NB4 (cell line): ENCODE measurements around the gene AATK.

ENCODE experiments used
- DNase-seq: peaks from one replicate; pipeline ENCODE4 v3.0.0; 2010; ENCODE audit warnings: low read depth
- H3K4me3 ChIP-seq: one replicate; pipeline ENCODE4 v1.5.1; 2011; ENCODE audit warnings: mild to moderate bottlenecking, low read depth, low read length, moderate library complexity
- MYC ChIP-seq: IDR thresholded peaks from 2 replicates; pipeline ENCODE4 v1.6.1; 2011; ENCODE audit warnings: low read depth, low read length
- POLR2A ChIP-seq: IDR thresholded peaks from 2 replicates; pipeline ENCODE4 v1.6.1; 2011; ENCODE audit warnings: mild to moderate bottlenecking; ENCODE audit not compliant: insufficient read length; ENCODE audit errors: extremely low read depth
- TF ChIP-seq, protein P1 (sequence below): IDR thresholded peaks from one replicate; pipeline ENCODE4 v1.5.1; 2012; ENCODE audit warnings: low read depth, low read length
- TF ChIP-seq, protein P2 (sequence below): IDR thresholded peaks from 2 replicates; pipeline ENCODE4 v1.6.1; 2011; ENCODE audit warnings: low read depth, low read length

The AATK gene

DNA sequence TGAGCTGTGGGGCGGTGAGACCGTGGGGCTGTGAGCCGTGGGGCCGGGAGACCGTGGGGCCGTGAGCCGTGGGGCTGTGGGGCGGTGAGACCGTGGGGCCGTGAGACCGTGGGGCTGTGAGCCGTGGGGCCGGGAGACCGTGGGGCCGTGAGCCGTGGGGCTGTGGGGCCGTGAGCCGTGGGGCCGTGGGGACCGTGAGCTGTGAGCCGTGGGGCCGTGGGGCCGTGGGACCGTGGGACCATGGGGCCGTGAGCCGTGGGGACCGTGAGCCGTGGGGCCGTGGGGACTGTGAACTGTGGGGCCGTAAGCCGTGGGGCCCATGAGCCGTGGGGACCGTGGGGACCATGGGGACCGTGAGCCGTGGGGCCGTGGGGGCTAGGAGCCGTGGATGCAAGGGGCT is 25.3 kb downstream of the AATK start:
- no peak for TF ChIP-seq MYC
- TF ChIP-seq, protein P1, sequence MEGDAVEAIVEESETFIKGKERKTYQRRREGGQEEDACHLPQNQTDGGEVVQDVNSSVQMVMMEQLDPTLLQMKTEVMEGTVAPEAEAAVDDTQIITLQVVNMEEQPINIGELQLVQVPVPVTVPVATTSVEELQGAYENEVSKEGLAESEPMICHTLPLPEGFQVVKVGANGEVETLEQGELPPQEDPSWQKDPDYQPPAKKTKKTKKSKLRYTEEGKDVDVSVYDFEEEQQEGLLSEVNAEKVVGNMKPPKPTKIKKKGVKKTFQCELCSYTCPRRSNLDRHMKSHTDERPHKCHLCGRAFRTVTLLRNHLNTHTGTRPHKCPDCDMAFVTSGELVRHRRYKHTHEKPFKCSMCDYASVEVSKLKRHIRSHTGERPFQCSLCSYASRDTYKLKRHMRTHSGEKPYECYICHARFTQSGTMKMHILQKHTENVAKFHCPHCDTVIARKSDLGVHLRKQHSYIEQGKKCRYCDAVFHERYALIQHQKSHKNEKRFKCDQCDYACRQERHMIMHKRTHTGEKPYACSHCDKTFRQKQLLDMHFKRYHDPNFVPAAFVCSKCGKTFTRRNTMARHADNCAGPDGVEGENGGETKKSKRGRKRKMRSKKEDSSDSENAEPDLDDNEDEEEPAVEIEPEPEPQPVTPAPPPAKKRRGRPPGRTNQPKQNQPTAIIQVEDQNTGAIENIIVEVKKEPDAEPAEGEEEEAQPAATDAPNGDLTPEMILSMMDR: no peak
- TF ChIP-seq POLR2A: no peak
- TF ChIP-seq, protein P2, sequence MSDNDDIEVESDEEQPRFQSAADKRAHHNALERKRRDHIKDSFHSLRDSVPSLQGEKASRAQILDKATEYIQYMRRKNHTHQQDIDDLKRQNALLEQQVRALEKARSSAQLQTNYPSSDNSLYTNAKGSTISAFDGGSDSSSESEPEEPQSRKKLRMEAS: no peak
- no peak overlapping the region for H3K4me3 ChIP-seq
- DNase-seq: no peak

DNA sequence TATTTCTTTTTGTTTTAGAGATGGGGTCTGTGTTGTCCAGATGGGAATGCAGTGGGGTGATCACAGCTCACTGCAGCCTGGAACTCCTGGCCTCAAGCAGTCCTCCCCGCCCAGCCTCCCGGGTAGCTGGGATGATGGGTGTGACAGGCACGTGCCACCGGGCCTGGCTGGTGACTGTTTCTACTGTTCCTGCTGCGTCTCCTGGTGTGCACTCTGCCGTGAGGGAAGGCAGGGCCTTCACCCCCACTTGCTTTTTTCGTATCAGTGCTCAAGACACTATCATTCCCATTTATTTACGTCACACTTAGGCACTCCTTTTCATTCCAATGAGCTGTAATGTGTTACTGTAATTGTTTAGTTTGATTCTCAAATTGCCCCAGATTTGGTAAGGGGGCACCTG is 26.0 kb downstream of the AATK start:
- TF ChIP-seq, protein P1: no peak
- TF ChIP-seq, protein P2: no peak
- TF ChIP-seq MYC (no peak), POLR2A (no peak)
- DNase-seq: no peak
- H3K4me3 ChIP-seq: no peak overlapping the region

DNA sequence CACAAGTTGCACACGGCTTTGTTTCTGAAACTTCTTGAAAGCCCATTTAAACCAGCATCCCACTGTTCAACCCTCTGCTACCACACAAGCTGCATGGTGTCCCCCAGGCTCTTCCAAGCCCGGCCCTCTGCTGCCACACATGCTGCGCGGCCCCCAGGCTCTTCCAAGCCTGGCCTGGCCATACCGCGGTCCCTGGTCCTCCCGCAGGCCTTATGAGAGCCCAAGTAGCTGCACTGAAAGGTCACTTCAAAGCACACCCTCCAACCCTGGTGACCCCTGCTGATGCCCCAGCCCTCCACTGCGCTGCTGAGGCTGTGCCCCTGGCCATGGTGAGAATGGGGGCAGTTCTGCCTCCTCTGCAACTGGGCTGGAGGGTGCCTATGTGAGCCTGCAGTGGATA is 26.6 kb downstream of the AATK start:
- DNase-seq: no peak
- no peak overlapping the region for H3K4me3 ChIP-seq
- no peak for TF ChIP-seq POLR2A
- TF ChIP-seq, protein P1: no peak
- no peak for TF ChIP-seq MYC

DNA sequence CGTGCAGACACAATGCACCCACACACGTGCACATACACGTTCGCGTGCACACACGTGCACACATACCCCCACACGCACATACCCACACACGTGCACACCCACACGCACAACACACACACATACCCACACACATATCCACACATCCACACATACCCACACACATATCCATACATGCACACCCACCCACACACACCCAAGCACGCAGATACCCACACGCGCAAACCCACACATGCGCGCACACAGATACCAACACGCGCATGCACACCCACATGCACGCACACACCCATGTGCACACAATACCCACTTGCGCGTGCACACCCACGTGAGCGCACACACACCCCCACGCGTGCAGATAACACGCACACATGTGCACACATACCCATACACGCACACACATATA is 27.5 kb downstream of the AATK start:
- no peak overlapping the region for H3K4me3 ChIP-seq
- TF ChIP-seq, protein P2: no peak
- TF ChIP-seq, protein P1: no peak
- TF ChIP-seq MYC (no peak), POLR2A (no peak)
- DNase-seq: no peak

DNA sequence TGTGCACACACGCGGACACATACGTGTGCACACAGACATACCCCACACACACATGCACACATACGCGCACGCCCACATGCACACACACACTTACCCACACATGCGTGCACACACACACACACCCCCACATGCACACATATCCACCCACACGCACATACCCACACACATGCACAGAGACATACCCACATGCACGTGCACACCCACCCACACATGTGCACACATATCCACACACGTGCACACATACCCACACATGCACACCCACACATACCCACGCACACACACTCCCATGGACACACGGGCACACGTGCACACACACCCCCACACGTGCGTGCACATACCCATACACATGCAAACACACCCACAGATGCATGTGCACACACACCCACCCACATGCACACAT is 27.9 kb downstream of the AATK start:
- no peak for DNase-seq
- TF ChIP-seq, protein P1: no peak
- TF ChIP-seq, protein P2: no peak
- no peak for TF ChIP-seq POLR2A
- TF ChIP-seq MYC: no peak
- no peak overlapping the region for H3K4me3 ChIP-seq

DNA sequence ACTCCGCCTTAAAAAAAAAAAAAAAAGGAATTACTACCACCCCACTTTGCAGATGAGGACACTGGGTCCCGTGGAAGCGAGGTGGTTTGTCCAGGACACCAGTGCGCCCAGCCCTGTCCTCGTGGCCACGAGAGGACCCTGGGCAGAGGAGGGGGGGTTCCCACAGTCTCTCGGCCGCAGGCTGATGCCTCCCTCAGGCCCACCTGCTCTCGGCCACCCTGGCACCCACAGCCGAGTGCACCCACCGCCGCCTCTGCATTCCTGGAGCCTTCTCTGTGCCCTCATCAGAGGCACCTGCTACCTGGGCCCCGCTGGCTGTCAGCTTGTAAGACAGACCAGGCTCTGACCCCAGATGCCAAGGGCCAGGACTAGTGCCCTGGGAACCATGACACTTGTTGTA is 28.8 kb downstream of the AATK start:
- TF ChIP-seq, protein P2: no peak
- TF ChIP-seq POLR2A (no peak), MYC (no peak)
- TF ChIP-seq, protein P1: no peak
- no peak for DNase-seq
- no peak overlapping the region for H3K4me3 ChIP-seq
